PFSK-1 (cell line): ENCODE results near the gene CFAP73.
A peak's percentile ranks its signal among the peaks of the same experiment; 100 is the strongest.

Source experiments
- FOXP2 ChIP-seq: optimal IDR thresholded peaks from 2 replicates; pipeline ENCODE3; 2011; ENCODE audit warnings: borderline replicate concordance, control low read depth, inconsistent platforms; ENCODE audit not compliant: insufficient read depth; ENCODE audit errors: extremely low read length, extremely low read depth
- POLR2AphosphoS5 ChIP-seq: IDR thresholded peaks from 2 replicates; pipeline ENCODE4 v1.6.1; 2012; ENCODE audit warnings: low read depth, mild to moderate bottlenecking, control low read depth, low read length, moderate library complexity
- SIN3A ChIP-seq: IDR thresholded peaks from 2 replicates; pipeline ENCODE4 v1.6.1; 2012; ENCODE audit warnings: mild to moderate bottlenecking, low read length, moderate library complexity, borderline replicate concordance; ENCODE audit not compliant: insufficient read depth
- TAF1 ChIP-seq: IDR thresholded peaks from 2 replicates; pipeline ENCODE4 v1.6.1; 2012; ENCODE audit warnings: low read length, control low read depth, borderline replicate concordance; ENCODE audit not compliant: insufficient read depth
- TF ChIP-seq, protein P1 (sequence below), 2 experiments: IDR thresholded peaks; 2 replicates each; pipeline versions ENCODE4 v1.6.1 to v1.8.0; 2011 to 2012; ENCODE audit warnings: low read depth in 2 of 2, low read length in 2 of 2, control low read depth in 1 of 2, inconsistent platforms in 1 of 2, mild to moderate bottlenecking in 1 of 2, moderate library complexity in 1 of 2; ENCODE audit not compliant: insufficient read depth in 1 of 2

CFAP73 gene

DNA sequence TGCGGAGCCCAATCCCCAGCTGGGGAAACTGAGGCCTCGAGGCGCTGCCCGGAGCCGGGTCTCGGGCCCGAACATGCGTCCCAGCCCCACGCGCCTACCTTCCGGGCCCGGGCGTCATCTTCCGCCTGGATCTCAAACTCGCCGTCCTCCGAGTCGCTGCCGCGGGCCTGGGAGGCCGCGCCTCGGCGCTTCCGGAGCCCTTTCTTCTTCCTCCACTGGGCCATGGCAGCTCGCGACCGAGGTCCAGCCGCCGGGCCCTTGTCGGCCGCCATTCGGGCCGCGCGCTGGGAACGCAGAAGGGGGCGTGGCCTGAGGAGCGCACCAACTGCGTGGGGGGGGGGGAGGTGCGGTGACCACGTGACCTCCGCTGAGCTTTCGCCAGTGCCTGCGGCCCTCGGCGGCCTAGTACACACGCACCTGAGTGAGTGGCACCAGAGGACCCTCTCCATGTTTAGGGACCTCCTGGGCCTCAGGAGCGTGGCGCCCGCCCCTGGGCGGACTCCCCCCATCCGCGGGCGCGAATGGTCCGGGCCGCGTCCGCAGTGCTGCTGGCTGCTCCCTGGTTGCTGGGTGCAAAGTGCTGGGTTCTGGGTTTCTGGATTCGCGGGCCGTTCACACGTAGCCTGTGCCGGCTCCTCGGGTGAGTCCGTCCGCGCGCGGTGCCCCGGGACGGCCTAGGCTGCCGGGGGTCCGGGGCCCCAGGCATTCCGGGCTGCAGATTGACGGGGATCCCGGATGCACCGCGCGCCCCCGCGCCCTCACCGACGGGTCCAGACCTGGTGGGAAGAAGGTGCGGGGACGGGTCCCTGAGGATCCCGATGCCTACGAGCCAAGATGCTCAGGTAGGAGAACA is 35.9 kb downstream of the CFAP73 start, which contains the start of the genes DDX54 and RITA1:
DDX54 (minus strand) TSS at position 299 of the 853 bp plus-strand sequence; CDS start at position 272, 27 bp downstream.
RITA1 (plus strand) TSS at position 542 of the 853 bp plus-strand sequence. CDS start 1,026 bp downstream, outside the sequence.
- TF ChIP-seq FOXP2 (peak; percentile 54), TAF1 (peak; percentile 92), SIN3A (no peak; the same call in 1 of the 2 replicates), POLR2AphosphoS5 (peak; percentile 48; the same call in 1 of the 2 replicates)
- TF ChIP-seq, protein P1, sequence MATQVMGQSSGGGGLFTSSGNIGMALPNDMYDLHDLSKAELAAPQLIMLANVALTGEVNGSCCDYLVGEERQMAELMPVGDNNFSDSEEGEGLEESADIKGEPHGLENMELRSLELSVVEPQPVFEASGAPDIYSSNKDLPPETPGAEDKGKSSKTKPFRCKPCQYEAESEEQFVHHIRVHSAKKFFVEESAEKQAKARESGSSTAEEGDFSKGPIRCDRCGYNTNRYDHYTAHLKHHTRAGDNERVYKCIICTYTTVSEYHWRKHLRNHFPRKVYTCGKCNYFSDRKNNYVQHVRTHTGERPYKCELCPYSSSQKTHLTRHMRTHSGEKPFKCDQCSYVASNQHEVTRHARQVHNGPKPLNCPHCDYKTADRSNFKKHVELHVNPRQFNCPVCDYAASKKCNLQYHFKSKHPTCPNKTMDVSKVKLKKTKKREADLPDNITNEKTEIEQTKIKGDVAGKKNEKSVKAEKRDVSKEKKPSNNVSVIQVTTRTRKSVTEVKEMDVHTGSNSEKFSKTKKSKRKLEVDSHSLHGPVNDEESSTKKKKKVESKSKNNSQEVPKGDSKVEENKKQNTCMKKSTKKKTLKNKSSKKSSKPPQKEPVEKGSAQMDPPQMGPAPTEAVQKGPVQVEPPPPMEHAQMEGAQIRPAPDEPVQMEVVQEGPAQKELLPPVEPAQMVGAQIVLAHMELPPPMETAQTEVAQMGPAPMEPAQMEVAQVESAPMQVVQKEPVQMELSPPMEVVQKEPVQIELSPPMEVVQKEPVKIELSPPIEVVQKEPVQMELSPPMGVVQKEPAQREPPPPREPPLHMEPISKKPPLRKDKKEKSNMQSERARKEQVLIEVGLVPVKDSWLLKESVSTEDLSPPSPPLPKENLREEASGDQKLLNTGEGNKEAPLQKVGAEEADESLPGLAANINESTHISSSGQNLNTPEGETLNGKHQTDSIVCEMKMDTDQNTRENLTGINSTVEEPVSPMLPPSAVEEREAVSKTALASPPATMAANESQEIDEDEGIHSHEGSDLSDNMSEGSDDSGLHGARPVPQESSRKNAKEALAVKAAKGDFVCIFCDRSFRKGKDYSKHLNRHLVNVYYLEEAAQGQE (IDR thresholded peaks at IDR 0.05; ENCODE audit: insufficient read depth in 1 of 2, low read depth in 2 of 2, low read length in 2 of 2), result peak in 1 of 2 experiments; percentile 46; a peak in 2 of 4 replicates

DNA sequence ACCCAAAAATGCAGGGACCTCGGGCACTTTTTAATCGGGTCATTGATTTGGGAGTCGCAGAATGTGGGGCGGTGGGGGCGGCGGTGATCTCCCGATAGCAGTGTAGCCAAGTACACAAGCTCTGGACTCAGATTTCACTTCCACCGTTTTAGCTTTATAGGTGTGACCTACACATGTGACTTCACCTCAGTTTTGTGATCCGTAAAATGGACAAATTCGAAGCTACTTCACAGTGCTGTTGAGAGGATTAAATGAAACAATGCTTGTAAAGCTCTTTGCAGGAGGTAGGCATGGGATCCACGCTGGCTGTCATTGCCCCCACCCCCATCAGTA is 36.5 kb downstream of the CFAP73 start:
- TF ChIP-seq TAF1 (no peak), SIN3A (no peak), FOXP2 (no peak), POLR2AphosphoS5 (no peak)
- TF ChIP-seq, protein P1 (IDR thresholded peaks at IDR 0.05; ENCODE audit: insufficient read depth in 1 of 2, low read depth in 2 of 2, low read length in 2 of 2), result no peak

DNA sequence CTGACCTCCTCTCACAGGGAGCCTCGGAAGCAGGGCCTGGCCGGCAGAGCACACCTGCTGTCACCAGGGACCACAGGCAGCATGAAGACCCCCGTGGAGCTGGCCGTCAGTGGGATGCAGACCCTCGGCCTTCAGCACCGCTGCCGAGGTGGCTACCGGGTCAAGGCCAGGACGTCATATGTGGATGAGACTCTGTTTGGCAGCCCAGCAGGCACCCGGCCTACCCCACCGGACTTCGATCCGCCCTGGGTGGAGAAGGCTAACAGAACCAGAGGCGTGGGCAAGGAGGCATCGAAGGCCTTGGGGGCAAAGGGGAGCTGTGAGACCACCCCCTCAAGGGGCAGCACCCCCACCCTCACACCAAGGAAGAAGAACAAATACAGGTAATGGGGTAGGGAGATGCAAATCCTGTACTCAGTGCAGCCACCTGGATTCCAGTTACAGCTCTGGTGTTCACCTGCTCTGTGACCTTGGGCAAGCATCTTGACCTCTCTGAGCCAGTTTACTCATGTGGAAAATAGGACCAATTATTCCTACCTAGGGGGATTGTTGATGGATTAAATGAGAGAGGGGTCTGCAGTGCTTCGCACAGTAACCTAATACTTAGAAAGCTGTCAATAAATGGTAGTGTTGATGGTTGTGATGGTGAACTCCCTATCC is 37.3 kb downstream of the CFAP73 start:
- no peak for TF ChIP-seq FOXP2
- TF ChIP-seq TAF1, result no peak
- TF ChIP-seq POLR2AphosphoS5, result no peak
- TF ChIP-seq SIN3A, result no peak
- TF ChIP-seq, protein P1 (IDR thresholded peaks at IDR 0.05; ENCODE audit: insufficient read depth in 1 of 2, low read depth in 2 of 2, low read length in 2 of 2), result no peak

DNA sequence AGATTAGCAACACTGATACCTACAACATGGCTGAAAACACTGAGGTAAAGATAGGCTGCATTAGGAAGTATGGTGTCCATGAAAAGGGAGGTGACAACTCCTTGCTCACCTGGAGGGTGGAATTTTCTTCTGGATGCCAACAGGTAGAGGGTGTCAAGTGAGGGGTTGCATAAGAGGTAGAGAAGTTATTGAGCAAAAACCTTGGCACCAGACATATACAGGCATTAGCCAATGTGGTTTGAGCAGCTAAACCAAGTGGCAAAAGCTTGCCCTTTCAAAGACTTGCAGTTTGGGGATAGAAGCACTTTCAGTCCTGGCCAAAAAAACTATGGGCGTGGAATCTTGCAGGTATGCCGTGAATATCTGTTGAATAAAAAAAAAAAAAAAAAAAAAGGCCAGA is 39.8 kb downstream of the CFAP73 start:
- TF ChIP-seq, protein P1 (IDR thresholded peaks at IDR 0.05; ENCODE audit: insufficient read depth in 1 of 2, low read depth in 2 of 2, low read length in 2 of 2), result no peak
- TF ChIP-seq POLR2AphosphoS5, result no peak
